ENCODE data around the gene RIC8B. TPM values are rescaled to one million over a fixed set of nuclear protein-coding genes. Genes with fewer than 3 reads are reported as not detected.

Gene RIC8B
- total RNA-seq, 1 donor from 2014 or later, result 5.8 TPM

- ATAC-seq (ENCODE audit: low read depth) (no peak), DNase-seq (no peak)
- Mint-ChIP-seq H3K36me3 (ENCODE audit: low read depth) (peaks cover 4% of the 10 kb centered on the region), H3K4me3 (no peak overlapping the region), H3K27me3 (no peaks in the 10 kb centered on the region), H3K4me1 (peaks cover 4% of the 10 kb centered on the region), H3K9me3 (no peaks in the 10 kb centered on the region), H3K27ac (no peak overlapping the region)
- ChIA-PET POLR2A (no interaction called here), CTCF (no interaction called here)
- intact Hi-C loops (cut with micrococcal nuclease), result no loop called here
- no peak for TF ChIP-seq CTCF (IDR thresholded peaks at IDR 0.05)
Observed at GRCh38 chr12:106801830-106802533, 27.5 kb downstream of the RIC8B start.

- TF ChIP-seq CTCF (IDR thresholded peaks at IDR 0.05), result no peak
- no peaks in the 10 kb centered on the region for H3K27me3 Mint-ChIP-seq
- ATAC-seq (ENCODE audit: low read depth) (no peak), DNase-seq (no peak)
- peaks cover 4% of the 10 kb centered on the region for H3K4me1 Mint-ChIP-seq
- ChIA-PET POLR2A (no interaction called here), CTCF (no interaction called here)
- peaks cover 4% of the 10 kb centered on the region for H3K36me3 Mint-ChIP-seq (ENCODE audit: low read depth)
- intact Hi-C loops (cut with micrococcal nuclease), result no loop called here
- no peak overlapping the region for H3K27ac Mint-ChIP-seq
- no peak overlapping the region for H3K4me3 Mint-ChIP-seq
- no peaks in the 10 kb centered on the region for H3K9me3 Mint-ChIP-seq
Observed at GRCh38 chr12:106804668-106805067, 30.2 kb downstream of the RIC8B start.

- ChIA-PET POLR2A (no interaction called here), CTCF (no interaction called here)
- H3K9me3 Mint-ChIP-seq, result no peaks in the 10 kb centered on the region
- H3K27me3 Mint-ChIP-seq, result no peaks in the 10 kb centered on the region
- no peak for DNase-seq
- H3K36me3 Mint-ChIP-seq (ENCODE audit: low read depth), result peaks cover 2% of the 10 kb centered on the region
- no peak overlapping the region for H3K4me3 Mint-ChIP-seq
- no peak for TF ChIP-seq CTCF (IDR thresholded peaks at IDR 0.05)
- no peak for ATAC-seq (ENCODE audit: low read depth)
- H3K27ac Mint-ChIP-seq, result no peak overlapping the region
- H3K4me1 Mint-ChIP-seq, result no peaks in the 10 kb centered on the region
- intact Hi-C loops (cut with micrococcal nuclease), result no loop called here
Observed at GRCh38 chr12:106814714-106815113, 40.2 kb downstream of the RIC8B start.

- intact Hi-C loops (cut with micrococcal nuclease), result no loop called here
- Mint-ChIP-seq H3K27me3 (no peaks in the 10 kb centered on the region), H3K36me3 (ENCODE audit: low read depth) (peaks cover 2% of the 10 kb centered on the region), H3K4me1 (no peaks in the 10 kb centered on the region), H3K9me3 (no peaks in the 10 kb centered on the region), H3K27ac (no peak overlapping the region), H3K4me3 (no peak overlapping the region)
- TF ChIP-seq CTCF (IDR thresholded peaks at IDR 0.05), result no peak
- ATAC-seq (ENCODE audit: low read depth) (no peak), DNase-seq (no peak)
- ChIA-PET CTCF (no interaction called here), POLR2A (no interaction called here)
Observed at GRCh38 chr12:106815741-106816140, 41.3 kb downstream of the RIC8B start.

GRCh38 chr12:106816231-106816630, 41.7 kb downstream of the RIC8B start:
- ChIA-PET CTCF (no interaction called here), POLR2A (no interaction called here)
- Mint-ChIP-seq H3K4me1 (no peaks in the 10 kb centered on the region), H3K27me3 (no peaks in the 10 kb centered on the region), H3K4me3 (no peak overlapping the region), H3K9me3 (no peaks in the 10 kb centered on the region), H3K27ac (no peak overlapping the region), H3K36me3 (ENCODE audit: low read depth) (peaks cover 2% of the 10 kb centered on the region)
- DNase-seq, result no peak
- intact Hi-C loops (cut with micrococcal nuclease), result no loop called here
- no peak for TF ChIP-seq CTCF (IDR thresholded peaks at IDR 0.05)
- no peak for ATAC-seq (ENCODE audit: low read depth)
